ENCODE results near the gene ARHGAP6. TPM values are rescaled to one million over a fixed set of nuclear protein-coding genes. Genes with fewer than 3 reads are reported as not detected.

Gene ARHGAP6
- total RNA-seq, 3 donors from 2014 or later, result 10.1 to 32.6 (median 14.7) TPM

GRCh38 chrX:11097933-11098332, 567.8 kb downstream of the ARHGAP6 start:
- no peak for DNase-seq (ENCODE audit: low spot score in 2 of 2)
- Histone ChIP-seq H3K4me3 (no peak overlapping the region), H3K9me3 (no peaks in the 10 kb centered on the region), H3K27me3 (peaks cover 0 to 3% of the 10 kb centered on the region in 2 donors), H3K36me3 (no peaks in the 10 kb centered on the region), H3K27ac (no peak overlapping the region), H3K4me1 (no peaks in the 10 kb centered on the region)
- intact Hi-C loops (cut with DNase I; ENCODE audit: low total_unique reads), result no loop called here
- TF ChIP-seq POLR2AphosphoS5 (IDR thresholded peaks at IDR 0.05), result no peak
- TF ChIP-seq CTCF (IDR thresholded peaks at IDR 0.05), result no peak
- no peak for TF ChIP-seq POLR2A (IDR thresholded peaks at IDR 0.05)

GRCh38 chrX:11089802-11090201, 575.9 kb downstream of the ARHGAP6 start:
- no peak overlapping the region for H3K4me3 ChIP-seq

More at GRCh38 chrX:11089802-11090201, 575.9 kb downstream of the ARHGAP6 start:
- H3K27ac ChIP-seq, result no peak overlapping the region
- TF ChIP-seq CTCF (IDR thresholded peaks at IDR 0.05) (no peak), POLR2A (IDR thresholded peaks at IDR 0.05) (no peak), POLR2AphosphoS5 (IDR thresholded peaks at IDR 0.05) (no peak)
- intact Hi-C loops (cut with DNase I; ENCODE audit: low total_unique reads), result no loop called here
- no peak for DNase-seq (ENCODE audit: low spot score in 2 of 2)
- peaks cover 8 to 36% of the 10 kb centered on the region in 2 donors for H3K9me3 ChIP-seq
- H3K4me1 ChIP-seq, result no peaks in the 10 kb centered on the region
- H3K27me3 ChIP-seq, result no peaks in the 10 kb centered on the region
- no peaks in the 10 kb centered on the region for H3K36me3 ChIP-seq

Other genes with a start within 250 kb of the ARHGAP6 start
- 10 to 100 TPM; 20.0 to 26.3 (median 24.3) TPM for gene MSL3, start 92.3 kb upstream of the ARHGAP6 start, total RNA-seq